OCI-LY3 (cell line): ENCODE data around the gene TRPV6.

Source experiments
- CTCF ChIP-seq: fragments of 200-600, 300-600 bp; sonication (generic); IDR thresholded peaks from 2 replicates; pipeline ENCODE4 v1.5.1; 2014; ENCODE audit warnings: antibody characterized with exemption, low read length, low read depth
- EZH2phosphoT487 ChIP-seq: fragments of 200-600 bp; shearing (Covaris generic); IDR thresholded peaks from 2 replicates; pipeline ENCODE4 v1.6.1; 2018; ENCODE audit warnings: antibody characterized with exemption, mixed run types, low read depth

GRCh38 chr7:142876236-142876960, 9.1 kb downstream of the TRPV6 start:
- TF ChIP-seq CTCF (no peak), EZH2phosphoT487 (no peak)
